Stimulated activated CD4-positive, alpha-beta T cell treated with anti-CD3 and anti-CD28 coated beads, Interleukin-1b, Interleukin-23, amount 100 ng/mL, for 1 hour (primary cell): ENCODE measurements around the gene CDKN2D.

ENCODE experiments used
- DNase-seq, 2 donors: peaks; one replicate each; pipeline ENCODE4 v3.0.0-alpha.2; 2020; ENCODE audit warnings: low read depth in 2 of 2

CDKN2D gene

GRCh38 chr19:10568826-10569651 lies at the start of gene CDKN2D:
Gene CDKN2D, minus strand, starts transcription at chr19:10568979. Its CDS starts 326 bp downstream, at chr19:10568653.
- peak; percentile 97 to 99 for DNase-seq

GRCh38 chr19:10617409-10618121 lies 48.8 kb upstream of the CDKN2D start:
- no peak for DNase-seq

DNA sequence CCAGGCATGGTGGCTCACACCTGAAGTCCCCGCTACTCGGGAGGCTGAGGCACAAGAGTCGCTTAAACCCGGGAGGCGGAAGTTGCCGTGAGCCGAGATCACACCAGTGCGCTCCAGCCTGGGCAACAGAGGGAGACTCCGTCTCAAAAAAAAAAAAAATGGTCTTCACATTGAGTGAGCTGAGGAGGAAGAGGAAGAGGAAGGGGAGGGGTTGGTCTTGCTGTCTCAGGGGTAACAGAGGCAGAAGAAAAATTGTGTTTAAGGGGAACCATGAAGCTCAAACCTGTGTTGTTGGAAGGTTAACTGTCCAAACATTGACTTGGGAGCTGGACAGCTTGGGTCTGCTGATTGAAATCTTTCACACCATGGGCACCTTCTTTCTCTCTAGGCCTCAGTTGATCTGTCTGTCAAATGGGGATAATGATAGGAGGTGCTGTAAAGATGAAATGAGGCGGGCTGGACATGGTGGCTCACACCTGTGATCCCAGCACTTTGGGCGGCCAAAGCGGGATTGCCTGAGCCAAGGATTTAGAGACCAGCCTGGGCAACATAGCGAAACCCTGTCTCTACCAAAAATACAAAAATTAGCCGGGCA lies 46.7 kb upstream of the CDKN2D start:
- DNase-seq = no peak

- no peak for DNase-seq
Measured at GRCh38 chr19:10612499-10613119, 43.8 kb upstream of the CDKN2D start.

DNA sequence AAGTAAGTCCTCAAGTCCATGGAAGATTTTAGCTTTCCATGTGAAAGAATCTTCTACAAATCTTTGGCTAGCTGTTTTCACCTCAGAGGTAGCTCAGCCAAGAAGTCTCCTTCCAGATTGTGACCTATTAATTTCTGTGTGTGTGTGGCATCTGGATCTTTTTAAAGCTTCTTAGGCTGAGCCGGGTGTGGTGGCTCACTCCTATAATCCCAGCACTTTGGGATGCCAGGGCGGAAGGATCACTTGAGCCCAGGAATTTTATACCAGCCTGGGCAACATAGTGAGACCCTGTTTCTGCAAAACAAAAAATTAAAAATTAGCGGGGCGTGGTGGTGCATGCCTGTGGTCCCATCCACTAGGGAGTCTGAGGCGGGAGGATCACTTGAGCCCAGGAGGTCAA lies 43.1 kb upstream of the CDKN2D start:
- no peak for DNase-seq

- no peak for DNase-seq
Measured at GRCh38 chr19:10604460-10604980, 35.7 kb upstream of the CDKN2D start.

DNA sequence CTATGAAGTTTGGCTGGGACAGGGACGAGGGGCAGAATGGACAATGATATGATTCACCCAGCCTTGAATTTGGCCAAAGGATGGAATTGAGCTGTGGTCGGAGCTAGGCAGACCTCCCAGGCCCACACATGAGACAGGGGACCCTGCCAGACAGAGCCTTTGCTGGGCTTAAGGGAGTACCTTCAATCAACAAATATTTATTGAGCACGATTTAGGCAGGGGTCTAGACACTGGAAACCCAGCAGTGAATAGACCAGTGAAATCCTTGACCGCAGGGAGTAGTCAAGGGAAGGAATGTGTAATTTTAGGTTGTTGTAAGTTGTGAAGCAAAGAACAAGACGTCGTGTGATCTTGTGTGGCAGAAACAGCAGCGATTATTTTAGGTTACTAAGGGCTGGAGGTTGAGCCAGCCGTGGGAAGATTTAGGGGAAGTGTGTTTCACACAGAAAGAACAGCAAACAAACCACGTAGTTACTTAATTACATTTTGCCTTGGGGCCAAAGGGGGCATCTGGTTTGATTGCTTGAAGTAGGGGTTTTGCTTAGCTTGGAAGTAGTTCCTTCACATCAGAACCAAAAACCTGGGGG lies 35.2 kb upstream of the CDKN2D start:
- no peak for DNase-seq

GRCh38 chr19:10603084-10603872 lies 34.5 kb upstream of the CDKN2D start:
- DNase-seq = peak; percentile 43 to 77

- DNase-seq = peak; percentile 82 to 86
Measured at GRCh38 chr19:10602330-10603083, 33.7 kb upstream of the CDKN2D start.

GRCh38 chr19:10601999-10602329 lies 33.2 kb upstream of the CDKN2D start:
- no peak for DNase-seq

DNA sequence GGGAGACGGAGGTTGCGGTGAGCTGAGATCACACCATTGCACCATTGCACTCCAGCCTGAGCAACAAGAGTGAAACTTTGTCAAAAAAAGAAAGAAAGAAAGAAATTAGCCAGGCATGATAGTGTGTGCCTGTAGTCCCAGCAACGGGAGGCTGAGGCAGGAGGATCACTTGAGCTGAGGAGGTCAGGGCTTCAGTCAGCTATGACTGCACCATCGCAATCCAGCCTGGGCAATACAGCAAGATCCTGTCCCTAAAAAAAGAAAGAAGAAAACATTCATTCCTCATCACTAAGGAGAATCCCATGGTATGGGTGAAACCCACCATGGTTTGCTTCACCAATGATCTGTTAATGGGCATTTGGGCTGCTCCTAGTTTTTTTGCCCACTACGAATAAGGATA lies 31.4 kb upstream of the CDKN2D start:
- no peak for DNase-seq

DNA sequence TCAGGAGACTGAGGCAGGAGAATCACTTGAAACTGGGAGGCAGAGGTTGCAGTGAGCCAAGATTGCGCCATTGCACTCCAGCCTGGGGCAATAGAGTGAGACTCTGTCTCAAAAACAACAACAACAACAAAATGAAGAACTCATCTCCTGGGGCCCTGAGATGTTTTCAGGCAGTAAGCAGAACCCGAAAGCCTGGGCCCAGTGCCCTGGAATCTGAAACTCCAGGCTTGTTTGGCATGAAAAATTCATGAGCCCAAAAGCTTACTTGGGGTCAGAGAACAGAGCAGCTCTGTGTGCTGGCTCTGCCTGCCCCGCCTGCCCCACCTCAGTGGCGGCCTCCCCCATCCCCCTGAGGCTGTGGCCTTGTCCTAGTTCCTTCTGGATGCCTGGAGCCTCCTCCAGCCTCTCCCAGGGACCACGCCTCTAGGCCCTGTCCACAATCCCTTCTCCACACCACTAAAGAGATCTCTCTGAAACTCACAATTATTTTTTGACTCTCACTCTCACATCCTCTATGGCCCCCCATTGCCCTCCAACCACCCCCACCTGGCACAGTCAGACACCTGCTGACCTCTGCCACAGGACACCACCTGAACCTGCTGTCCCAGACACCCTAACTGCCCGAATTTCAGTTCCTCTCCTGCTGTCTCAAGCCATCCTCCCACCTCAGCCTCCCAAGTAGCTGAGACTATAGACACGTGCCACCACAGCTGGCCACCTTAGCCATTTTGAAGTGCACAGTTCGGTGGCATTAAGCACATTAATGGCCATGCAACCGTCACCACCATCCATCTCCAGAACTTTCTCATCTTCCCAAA lies 25.2 kb upstream of the CDKN2D start:
- no peak for DNase-seq

DNA sequence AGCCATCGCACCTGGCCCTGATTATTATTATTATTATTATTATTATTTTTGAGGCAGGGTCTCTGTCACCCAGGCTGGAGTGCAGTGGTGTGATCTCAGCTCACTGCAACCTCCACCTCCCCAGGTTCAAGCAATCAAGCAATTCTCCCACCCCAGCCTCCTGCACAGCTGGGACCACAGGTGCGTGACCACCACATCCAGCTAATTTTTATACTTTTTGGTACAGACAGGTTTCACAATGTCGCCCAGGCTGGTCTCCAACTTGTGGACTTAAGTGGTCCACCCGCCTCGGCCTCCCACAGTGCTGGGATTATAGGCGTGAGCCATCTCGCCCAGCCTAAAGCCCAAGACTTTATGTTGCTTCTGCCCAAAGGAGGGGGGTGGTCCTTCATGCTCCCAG lies 24.4 kb upstream of the CDKN2D start:
- no peak for DNase-seq

DNA sequence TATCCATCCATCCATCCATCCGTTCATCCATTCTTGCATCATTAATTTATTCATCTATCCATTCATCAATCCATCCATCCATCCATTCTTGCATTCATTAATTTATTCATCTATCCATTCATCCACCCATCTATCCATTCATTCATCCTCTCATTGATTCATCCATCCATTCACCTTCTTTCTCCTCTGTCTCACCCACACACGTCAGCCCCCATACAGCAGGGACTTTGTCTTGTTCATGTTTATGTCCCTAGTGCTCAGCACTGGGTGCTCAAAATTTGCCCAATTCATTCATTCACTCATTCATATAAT lies 19.0 kb upstream of the CDKN2D start:
- no peak for DNase-seq

DNA sequence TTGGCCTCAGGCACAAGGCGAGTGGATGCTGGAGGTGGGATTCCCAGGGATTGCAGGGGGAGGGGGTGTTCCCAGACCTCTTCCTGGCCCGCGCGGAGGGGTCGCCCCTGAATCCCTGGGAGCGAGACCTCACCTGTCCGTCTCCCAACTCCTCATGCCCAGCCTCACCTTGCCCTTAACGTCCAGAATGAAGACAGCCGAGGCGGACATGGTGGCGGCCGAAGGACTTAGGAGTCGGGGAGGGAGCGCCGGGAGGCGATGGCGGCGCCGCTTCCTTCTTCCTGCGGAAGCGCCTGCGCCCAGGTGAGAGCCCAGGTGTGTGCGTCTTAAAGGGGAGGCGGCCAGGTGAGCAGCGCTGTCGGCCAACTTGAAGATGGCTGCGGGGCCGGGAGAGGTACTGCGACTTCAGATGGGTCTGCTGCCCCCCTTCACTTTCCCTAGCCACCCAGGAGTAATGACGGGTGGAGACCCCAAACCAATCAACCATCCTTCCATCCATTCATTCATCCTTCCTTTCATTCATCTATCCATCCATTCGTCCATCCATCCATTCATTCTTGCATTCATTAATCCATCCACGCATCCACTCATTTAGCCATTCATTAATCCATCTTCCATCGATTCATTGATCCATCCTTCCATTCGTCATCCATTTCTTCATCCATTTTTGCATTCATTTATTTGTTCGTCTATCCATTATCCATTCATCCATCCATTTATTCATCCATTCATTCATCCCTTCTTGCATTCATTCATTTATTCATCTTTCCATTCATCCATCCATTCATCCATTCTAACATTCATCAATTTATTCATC lies 18.5 kb upstream of the CDKN2D start, which contains the start of gene AP1M2:
Gene AP1M2 (minus strand): TSS at position 291 of the 817 bp plus-strand sequence. CDS start 81 bp downstream, at position 210.
- DNase-seq = no peak

DNA sequence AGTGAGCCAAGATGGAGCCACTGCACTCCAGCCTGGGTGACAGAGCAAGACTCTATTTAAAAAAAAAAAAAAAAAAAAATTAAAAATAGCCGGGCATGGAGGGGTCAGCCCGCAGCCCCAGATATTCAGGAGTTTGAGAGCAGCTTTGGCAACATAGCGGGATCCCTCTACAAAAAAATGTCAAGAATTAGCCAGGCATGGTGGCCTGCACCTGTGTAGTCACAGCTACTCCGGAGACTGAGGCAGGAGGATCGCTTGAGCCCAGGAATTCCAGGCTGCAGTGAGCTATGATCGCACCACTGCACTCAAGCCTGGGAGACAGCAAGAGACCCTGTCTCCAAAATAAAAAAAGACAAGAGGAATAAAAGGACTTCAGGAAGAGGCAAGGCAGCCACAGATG lies 17.6 kb upstream of the CDKN2D start:
- DNase-seq = no peak

- DNase-seq = no peak
Measured at GRCh38 chr19:10583036-10583776, 14.4 kb upstream of the CDKN2D start.

- DNase-seq = no peak
Measured at GRCh38 chr19:10582091-10582490, 13.3 kb upstream of the CDKN2D start.
